HL-60 (cell line): ENCODE measurements around the gene KAT2B.

Experiments
- GABPA ChIP-seq: IDR thresholded peaks from 2 replicates; pipeline ENCODE4 v1.6.1; 2012; ENCODE audit warnings: low read depth
- TF ChIP-seq, protein P1 (sequence below): IDR thresholded peaks from one replicate; pipeline ENCODE4 v1.5.1; 2011; ENCODE audit warnings: low read length, control low read depth, inconsistent platforms; ENCODE audit not compliant: insufficient read depth
- TF ChIP-seq, protein P2 (sequence below): IDR thresholded peaks from 2 replicates; pipeline ENCODE4 v1.6.1; 2012; ENCODE audit warnings: low read depth; ENCODE audit not compliant: insufficient replicate concordance

DNA sequence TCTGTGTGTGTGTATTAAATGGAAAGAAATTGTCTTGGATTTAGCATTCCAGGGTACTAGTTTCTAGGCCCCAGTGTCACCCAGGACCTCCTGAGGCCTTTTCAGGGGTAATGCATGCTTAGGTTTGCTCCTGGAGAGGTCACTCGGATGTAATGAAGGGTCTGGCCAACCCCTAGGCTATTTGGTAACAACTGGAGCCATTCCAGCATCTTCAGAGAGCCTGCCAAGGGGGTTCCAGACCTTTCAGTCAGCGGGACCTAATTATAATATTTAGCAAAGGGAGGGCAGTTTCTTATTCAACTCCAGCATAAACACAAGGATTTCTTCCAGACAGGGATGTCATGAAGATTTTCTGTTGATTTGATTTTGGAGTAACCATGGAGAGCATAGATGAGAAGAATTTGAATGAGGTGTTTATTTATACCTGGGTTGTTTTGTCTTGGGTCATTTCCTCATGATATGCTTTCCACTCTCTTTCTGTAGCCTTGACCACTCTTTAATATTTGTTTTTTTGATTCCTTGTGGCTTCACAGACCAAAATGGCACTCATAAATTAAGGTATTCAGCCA, 17.4 kb downstream of the KAT2B start:
- TF ChIP-seq, protein P1, sequence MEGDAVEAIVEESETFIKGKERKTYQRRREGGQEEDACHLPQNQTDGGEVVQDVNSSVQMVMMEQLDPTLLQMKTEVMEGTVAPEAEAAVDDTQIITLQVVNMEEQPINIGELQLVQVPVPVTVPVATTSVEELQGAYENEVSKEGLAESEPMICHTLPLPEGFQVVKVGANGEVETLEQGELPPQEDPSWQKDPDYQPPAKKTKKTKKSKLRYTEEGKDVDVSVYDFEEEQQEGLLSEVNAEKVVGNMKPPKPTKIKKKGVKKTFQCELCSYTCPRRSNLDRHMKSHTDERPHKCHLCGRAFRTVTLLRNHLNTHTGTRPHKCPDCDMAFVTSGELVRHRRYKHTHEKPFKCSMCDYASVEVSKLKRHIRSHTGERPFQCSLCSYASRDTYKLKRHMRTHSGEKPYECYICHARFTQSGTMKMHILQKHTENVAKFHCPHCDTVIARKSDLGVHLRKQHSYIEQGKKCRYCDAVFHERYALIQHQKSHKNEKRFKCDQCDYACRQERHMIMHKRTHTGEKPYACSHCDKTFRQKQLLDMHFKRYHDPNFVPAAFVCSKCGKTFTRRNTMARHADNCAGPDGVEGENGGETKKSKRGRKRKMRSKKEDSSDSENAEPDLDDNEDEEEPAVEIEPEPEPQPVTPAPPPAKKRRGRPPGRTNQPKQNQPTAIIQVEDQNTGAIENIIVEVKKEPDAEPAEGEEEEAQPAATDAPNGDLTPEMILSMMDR = no peak
- TF ChIP-seq GABPA = no peak
- TF ChIP-seq, protein P2, sequence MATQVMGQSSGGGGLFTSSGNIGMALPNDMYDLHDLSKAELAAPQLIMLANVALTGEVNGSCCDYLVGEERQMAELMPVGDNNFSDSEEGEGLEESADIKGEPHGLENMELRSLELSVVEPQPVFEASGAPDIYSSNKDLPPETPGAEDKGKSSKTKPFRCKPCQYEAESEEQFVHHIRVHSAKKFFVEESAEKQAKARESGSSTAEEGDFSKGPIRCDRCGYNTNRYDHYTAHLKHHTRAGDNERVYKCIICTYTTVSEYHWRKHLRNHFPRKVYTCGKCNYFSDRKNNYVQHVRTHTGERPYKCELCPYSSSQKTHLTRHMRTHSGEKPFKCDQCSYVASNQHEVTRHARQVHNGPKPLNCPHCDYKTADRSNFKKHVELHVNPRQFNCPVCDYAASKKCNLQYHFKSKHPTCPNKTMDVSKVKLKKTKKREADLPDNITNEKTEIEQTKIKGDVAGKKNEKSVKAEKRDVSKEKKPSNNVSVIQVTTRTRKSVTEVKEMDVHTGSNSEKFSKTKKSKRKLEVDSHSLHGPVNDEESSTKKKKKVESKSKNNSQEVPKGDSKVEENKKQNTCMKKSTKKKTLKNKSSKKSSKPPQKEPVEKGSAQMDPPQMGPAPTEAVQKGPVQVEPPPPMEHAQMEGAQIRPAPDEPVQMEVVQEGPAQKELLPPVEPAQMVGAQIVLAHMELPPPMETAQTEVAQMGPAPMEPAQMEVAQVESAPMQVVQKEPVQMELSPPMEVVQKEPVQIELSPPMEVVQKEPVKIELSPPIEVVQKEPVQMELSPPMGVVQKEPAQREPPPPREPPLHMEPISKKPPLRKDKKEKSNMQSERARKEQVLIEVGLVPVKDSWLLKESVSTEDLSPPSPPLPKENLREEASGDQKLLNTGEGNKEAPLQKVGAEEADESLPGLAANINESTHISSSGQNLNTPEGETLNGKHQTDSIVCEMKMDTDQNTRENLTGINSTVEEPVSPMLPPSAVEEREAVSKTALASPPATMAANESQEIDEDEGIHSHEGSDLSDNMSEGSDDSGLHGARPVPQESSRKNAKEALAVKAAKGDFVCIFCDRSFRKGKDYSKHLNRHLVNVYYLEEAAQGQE = no peak
